ENCODE measurements around the gene DTNB.

- TF ChIP-seq, protein P1, sequence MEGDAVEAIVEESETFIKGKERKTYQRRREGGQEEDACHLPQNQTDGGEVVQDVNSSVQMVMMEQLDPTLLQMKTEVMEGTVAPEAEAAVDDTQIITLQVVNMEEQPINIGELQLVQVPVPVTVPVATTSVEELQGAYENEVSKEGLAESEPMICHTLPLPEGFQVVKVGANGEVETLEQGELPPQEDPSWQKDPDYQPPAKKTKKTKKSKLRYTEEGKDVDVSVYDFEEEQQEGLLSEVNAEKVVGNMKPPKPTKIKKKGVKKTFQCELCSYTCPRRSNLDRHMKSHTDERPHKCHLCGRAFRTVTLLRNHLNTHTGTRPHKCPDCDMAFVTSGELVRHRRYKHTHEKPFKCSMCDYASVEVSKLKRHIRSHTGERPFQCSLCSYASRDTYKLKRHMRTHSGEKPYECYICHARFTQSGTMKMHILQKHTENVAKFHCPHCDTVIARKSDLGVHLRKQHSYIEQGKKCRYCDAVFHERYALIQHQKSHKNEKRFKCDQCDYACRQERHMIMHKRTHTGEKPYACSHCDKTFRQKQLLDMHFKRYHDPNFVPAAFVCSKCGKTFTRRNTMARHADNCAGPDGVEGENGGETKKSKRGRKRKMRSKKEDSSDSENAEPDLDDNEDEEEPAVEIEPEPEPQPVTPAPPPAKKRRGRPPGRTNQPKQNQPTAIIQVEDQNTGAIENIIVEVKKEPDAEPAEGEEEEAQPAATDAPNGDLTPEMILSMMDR (IDR thresholded peaks at IDR 0.05), result no peak
- no peak for TF ChIP-seq EZH2 (IDR thresholded peaks at IDR 0.05; ENCODE audit: borderline replicate concordance, insufficient read depth, low read depth, low read length, poor library complexity, severe bottlenecking)
Observed at GRCh38 chr2:25521126-25521525, 152.3 kb downstream of the DTNB start.

All from B cell (primary cell).